ENCODE measurements around the gene COBL. TPM values are rescaled to one million over a fixed set of nuclear protein-coding genes. Genes with fewer than 3 reads are reported as not detected.

Gene COBL
- total and polyA plus RNA-seq, 2 of the 8 experiments (the other 6 are each of a cell fraction or from before 2014, with no cell fraction given) = 13.8 to 40.4 TPM

DNA sequence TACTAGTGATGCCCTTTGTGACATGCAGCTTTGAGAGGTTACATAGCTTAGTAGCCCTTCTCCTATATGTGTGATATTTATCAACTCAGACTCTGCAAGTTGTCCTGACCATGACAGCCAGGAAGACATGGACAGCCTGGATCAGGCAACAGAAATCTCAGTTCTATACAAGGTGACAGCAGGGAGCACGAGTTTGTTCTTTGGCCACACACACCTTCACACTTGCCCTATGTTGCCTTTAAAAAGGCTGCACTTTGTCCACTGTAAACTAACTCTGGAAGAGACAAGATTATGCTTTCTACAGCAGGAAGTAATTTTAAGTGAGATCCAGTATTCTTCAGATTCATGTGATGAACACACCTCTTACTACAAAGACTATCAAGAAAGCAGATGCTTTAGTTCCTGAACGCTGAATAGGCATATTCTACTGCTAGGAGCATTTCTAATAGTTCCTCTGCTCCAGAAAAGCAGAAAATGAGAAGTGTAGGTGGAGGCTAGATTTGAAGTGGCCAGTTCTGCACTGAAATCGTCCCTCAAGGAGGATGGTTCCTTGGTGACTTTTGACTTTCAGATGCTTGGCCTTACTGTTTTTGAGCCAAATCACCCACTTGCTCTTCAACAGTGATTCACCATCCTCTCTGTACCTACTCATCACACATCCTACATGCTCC lies 239.2 kb downstream of the COBL start (continued):
- TF ChIP-seq TEAD4 (IDR thresholded peaks at IDR 0.05; ENCODE audit: low read depth, low read length) (no peak), BACH1 (IDR thresholded peaks at IDR 0.05; ENCODE audit: low read length) (no peak), ASH2L (IDR thresholded peaks at IDR 0.05; ENCODE audit: low read length) (no peak), CREB1 (IDR thresholded peaks at IDR 0.05) (no peak), EGR1 (IDR thresholded peaks at IDR 0.05; ENCODE audit: borderline replicate concordance, low read depth, low read length) (no peak), SRF (IDR thresholded peaks at IDR 0.05; ENCODE audit: low read depth, low read length) (no peak), ZNF274 (IDR thresholded peaks at IDR 0.05; ENCODE audit: borderline replicate concordance, extremely low read depth, low read length) (no peak)
- TF ChIP-seq, protein P1, sequence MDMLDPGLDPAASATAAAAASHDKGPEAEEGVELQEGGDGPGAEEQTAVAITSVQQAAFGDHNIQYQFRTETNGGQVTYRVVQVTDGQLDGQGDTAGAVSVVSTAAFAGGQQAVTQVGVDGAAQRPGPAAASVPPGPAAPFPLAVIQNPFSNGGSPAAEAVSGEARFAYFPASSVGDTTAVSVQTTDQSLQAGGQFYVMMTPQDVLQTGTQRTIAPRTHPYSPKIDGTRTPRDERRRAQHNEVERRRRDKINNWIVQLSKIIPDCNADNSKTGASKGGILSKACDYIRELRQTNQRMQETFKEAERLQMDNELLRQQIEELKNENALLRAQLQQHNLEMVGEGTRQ (IDR thresholded peaks at IDR 0.05; ENCODE audit: low read length) = no peak
